H9 (cell line): ENCODE results near the gene FXYD2. TPM values are rescaled to one million over a fixed set of nuclear protein-coding genes. Genes with fewer than 3 reads are reported as not detected.
A peak's percentile ranks its signal among the peaks of the same experiment; 100 is the strongest.

Experiments
- DNase-seq: peaks from one replicate; pipeline ENCODE4 v3.0.0-alpha.2; 2017
- H2AFZ ChIP-seq: one replicate; pipeline ENCODE4 v1.6.1; 2013; ENCODE audit warnings: mild to moderate bottlenecking, low read length, control low read depth, moderate library complexity
- H2AK5ac ChIP-seq: 2 replicates; pipeline ENCODE4 v1.6.1; 2013; ENCODE audit warnings: low read length, control low read depth, mixed read lengths; ENCODE audit not compliant: insufficient read length
- H2BK120ac ChIP-seq: one replicate; pipeline ENCODE4 v1.6.1; 2013; ENCODE audit warnings: low read depth, mild to moderate bottlenecking, low read length, control low read depth, inconsistent platforms; ENCODE audit not compliant: poor library complexity, severe bottlenecking
- H2BK12ac ChIP-seq: 2 replicates; pipeline ENCODE4 v1.6.1; 2013; ENCODE audit warnings: low read length, control low read depth, mixed read lengths, low read depth; ENCODE audit not compliant: insufficient read length
- H2BK15ac ChIP-seq: 2 replicates; pipeline ENCODE4 v1.6.1; 2013; ENCODE audit warnings: low read depth, low read length, control low read depth
- H2BK20ac ChIP-seq: one replicate; pipeline ENCODE4 v1.6.1; 2013; ENCODE audit warnings: low read depth, mild to moderate bottlenecking, low read length, control low read depth, inconsistent platforms; ENCODE audit not compliant: poor library complexity, severe bottlenecking
- H2BK5ac ChIP-seq: 2 replicates; pipeline ENCODE4 v1.6.1; 2013; ENCODE audit warnings: low read length, control low read depth, mixed read lengths; ENCODE audit not compliant: insufficient read length
- H3K14ac ChIP-seq: 2 replicates; pipeline ENCODE4 v1.6.1; 2013; ENCODE audit warnings: low read length, control low read depth; ENCODE audit not compliant: insufficient read depth
- H3K18ac ChIP-seq: 2 replicates; pipeline ENCODE4 v1.6.1; 2013; ENCODE audit warnings: low read depth, mild to moderate bottlenecking, mixed read lengths, low read length, control low read depth; ENCODE audit not compliant: insufficient read length
- H3K23ac ChIP-seq: 2 replicates; pipeline ENCODE4 v1.6.1; 2013; ENCODE audit warnings: low read length, control low read depth, mixed read lengths, low read depth; ENCODE audit not compliant: insufficient read length
- H3K23me2 ChIP-seq: 2 replicates; pipeline ENCODE4 v1.6.1; 2013; ENCODE audit warnings: low read depth, mild to moderate bottlenecking, mixed read lengths, low read length, control low read depth; ENCODE audit not compliant: insufficient read length, poor library complexity, severe bottlenecking
- H3K27ac ChIP-seq: 2 replicates; pipeline ENCODE4 v1.5.1; 2013; ENCODE audit warnings: low read length, control low read depth, mixed read lengths, low read depth; ENCODE audit not compliant: insufficient read length
- H3K27me3 ChIP-seq: 2 replicates; pipeline ENCODE4 v1.6.1; 2013; ENCODE audit warnings: low read length, control low read depth, inconsistent platforms; ENCODE audit not compliant: insufficient read depth
- H3K4ac ChIP-seq: 2 replicates; pipeline ENCODE4 v1.6.1; 2013; ENCODE audit warnings: low read depth, mild to moderate bottlenecking, control low read depth, inconsistent platforms, low read length, moderate library complexity
- H3K4me1 ChIP-seq: 2 replicates; pipeline ENCODE4 v1.6.1; 2013; ENCODE audit warnings: low read length, control low read depth, inconsistent platforms; ENCODE audit not compliant: insufficient read depth
- H3K4me2 ChIP-seq: 2 replicates; pipeline ENCODE4 v1.6.1; 2013; ENCODE audit warnings: low read length, control low read depth, mixed read lengths; ENCODE audit not compliant: insufficient read length, insufficient read depth
- H3K56ac ChIP-seq: 2 replicates; pipeline ENCODE4 v1.6.1; 2013; ENCODE audit warnings: low read depth, mild to moderate bottlenecking, mixed read lengths, low read length, control low read depth; ENCODE audit not compliant: insufficient read length
- H3K79me1 ChIP-seq: 2 replicates; pipeline ENCODE4 v1.6.1; 2013; ENCODE audit warnings: low read depth, mild to moderate bottlenecking, moderate library complexity, low read length, control low read depth, inconsistent platforms; ENCODE audit not compliant: insufficient read depth, poor library complexity, severe bottlenecking
- H3K79me2 ChIP-seq: 2 replicates; pipeline ENCODE4 v1.6.1; 2013; ENCODE audit warnings: low read length, control low read depth, inconsistent platforms; ENCODE audit not compliant: insufficient read depth
- H3K9ac ChIP-seq: 2 replicates; pipeline ENCODE4 v1.6.1; 2013; ENCODE audit warnings: low read length, control low read depth, mixed read lengths; ENCODE audit not compliant: insufficient read length; ENCODE audit errors: extremely low read depth
- H3K9me3 ChIP-seq: one replicate; pipeline ENCODE4 v1.6.1; 2013; ENCODE audit warnings: low read depth, low read length, inconsistent platforms; ENCODE audit not compliant: control insufficient read depth
- H3T11ph ChIP-seq: one replicate; pipeline ENCODE4 v1.6.1; 2013; ENCODE audit warnings: mild to moderate bottlenecking, low read length, control low read depth, inconsistent platforms
- H4K20me1 ChIP-seq: one replicate; pipeline ENCODE4 v1.6.1; 2013; ENCODE audit not compliant: control insufficient read depth, insufficient read length, insufficient read depth
- H4K5ac ChIP-seq: 2 replicates; pipeline ENCODE4 v1.6.1; 2013; ENCODE audit warnings: low read depth, mild to moderate bottlenecking, mixed read lengths, low read length, control low read depth; ENCODE audit not compliant: insufficient read length
- H4K8ac ChIP-seq: replicated peaks from 2 replicates; pipeline ENCODE4 v1.6.1; 2013; ENCODE audit warnings: low read length, control low read depth, mixed read lengths, low read depth; ENCODE audit not compliant: insufficient read length
- H4K91ac ChIP-seq: 2 replicates; pipeline ENCODE4 v1.6.1; 2013; ENCODE audit warnings: low read depth, mild to moderate bottlenecking, moderate library complexity, mixed read lengths, low read length, control low read depth; ENCODE audit not compliant: insufficient read length
- H3K27ac Mint-ChIP-seq, 3 experiments: 2 replicates in 2 of 3; 3 replicates in 1 of 3; pipeline ENCODE4 v1.8.0; 2020 to 2021; ENCODE audit warnings: mixed read lengths in 3 of 3, mild to moderate bottlenecking in 1 of 3, moderate library complexity in 1 of 3
- H3K27me3 Mint-ChIP-seq: 2 replicates; pipeline ENCODE4 v1.8.0; 2021; ENCODE audit warnings: low read depth, mild to moderate bottlenecking, moderate library complexity, mixed read lengths
- H3K36me3 Mint-ChIP-seq, 3 experiments: 2 replicates in 2 of 3; 3 replicates in 1 of 3; pipeline ENCODE4 v1.8.0; 2020 to 2021; ENCODE audit warnings: low read depth in 3 of 3, mixed read lengths in 3 of 3; ENCODE audit not compliant: insufficient read depth in 1 of 3
- H3K4me1 Mint-ChIP-seq, 2 experiments: 2 replicates each; pipeline ENCODE4 v1.8.0; 2020; ENCODE audit warnings: mixed read lengths in 2 of 2
- H3K4me3 Mint-ChIP-seq, 2 experiments: 2 replicates in 1 of 2; 3 replicates in 1 of 2; pipeline ENCODE4 v1.8.0; 2020 to 2021; ENCODE audit warnings: mild to moderate bottlenecking in 2 of 2, mixed read lengths in 2 of 2, moderate library complexity in 1 of 2
- H3K9me3 Mint-ChIP-seq, 2 experiments: 2 replicates in 1 of 2; 3 replicates in 1 of 2; pipeline ENCODE4 v1.8.0; 2020; ENCODE audit warnings: mild to moderate bottlenecking in 2 of 2, mixed read lengths in 2 of 2, moderate library complexity in 1 of 2
- WGBS: extraction: QIAGEN DNeasy Blood & Tissue Kit; methylation state at CpG from one replicate; pipeline ENCODE4 v1.1.7; 2013; ENCODE audit warnings: missing lambda C conversion rate, low lambda C conversion rate, mixed read lengths; ENCODE audit not compliant: insufficient read length; ENCODE audit errors: extremely low coverage; 5-methylcytosine and 5-hydroxymethylcytosine counted together
- total RNA-seq: library from RNA; stranded (reverse); gene quantifications from 2 replicates; pipeline ENCODE4 v1.2.1, GENCODE V29; 2021
- TF ChIP-seq, protein P1 (sequence below): fragments of 200-600 bp; sonication (generic); conservative IDR thresholded peaks from 3 replicates; pipeline ENCODE4 v1.8.0; 2021; ENCODE audit warnings: antibody characterized with exemption, mild to moderate bottlenecking

Gene FXYD2
- total RNA-seq, 1 experiment from 2014 or later = 0.79 TPM

GRCh38 chr11:117855912-117856651 lies 31.5 kb upstream of the FXYD2 start:
- Mint-ChIP-seq H3K9me3 (peaks cover 6 to 10% of the 10 kb centered on the region in 2 experiments), H3K4me3 (no peak overlapping the region), H3K4me1 (peaks cover 24 to 43% of the 10 kb centered on the region in 2 experiments), H3K27ac (no peak overlapping the region), H3K36me3 (peaks cover 0 to 17% (median 15%) of the 10 kb centered on the region in 3 experiments; a peak in 6 of 7 replicates), H3K27me3 (no peaks in the 10 kb centered on the region; the same call in none of the 2 replicates)
- Histone ChIP-seq H2AK5ac (no peak overlapping the region), H3K27me3 (no peaks in the 10 kb centered on the region), H3K79me1 (no peaks in the 10 kb centered on the region), H2BK12ac (no peak overlapping the region), H3K4me1 (peaks cover 2% of the 10 kb centered on the region; the same call in 1 of the 2 replicates), H2BK20ac (no peak overlapping the region), H3K79me2 (no peaks in the 10 kb centered on the region), H3K9me3 (no peaks in the 10 kb centered on the region), H3K23ac (no peak overlapping the region), H2BK5ac (no peak overlapping the region), H3K23me2 (no peaks in the 10 kb centered on the region), H3K27ac (no peak overlapping the region), H3K4me2 (no peak overlapping the region), H2AFZ (no peak overlapping the region), H2BK15ac (no peak overlapping the region), H3K18ac (no peak overlapping the region), H2BK120ac (no peak overlapping the region), H4K20me1 (no peaks in the 10 kb centered on the region), H3K4ac (no peak overlapping the region), H3K14ac (no peak overlapping the region), H3K56ac (no peak overlapping the region), H4K8ac (no peak overlapping the region), H4K5ac (no peak overlapping the region), H3T11ph (no peak overlapping the region), H4K91ac (no peak overlapping the region), H3K9ac (no peak overlapping the region)
- TF ChIP-seq, protein P1, sequence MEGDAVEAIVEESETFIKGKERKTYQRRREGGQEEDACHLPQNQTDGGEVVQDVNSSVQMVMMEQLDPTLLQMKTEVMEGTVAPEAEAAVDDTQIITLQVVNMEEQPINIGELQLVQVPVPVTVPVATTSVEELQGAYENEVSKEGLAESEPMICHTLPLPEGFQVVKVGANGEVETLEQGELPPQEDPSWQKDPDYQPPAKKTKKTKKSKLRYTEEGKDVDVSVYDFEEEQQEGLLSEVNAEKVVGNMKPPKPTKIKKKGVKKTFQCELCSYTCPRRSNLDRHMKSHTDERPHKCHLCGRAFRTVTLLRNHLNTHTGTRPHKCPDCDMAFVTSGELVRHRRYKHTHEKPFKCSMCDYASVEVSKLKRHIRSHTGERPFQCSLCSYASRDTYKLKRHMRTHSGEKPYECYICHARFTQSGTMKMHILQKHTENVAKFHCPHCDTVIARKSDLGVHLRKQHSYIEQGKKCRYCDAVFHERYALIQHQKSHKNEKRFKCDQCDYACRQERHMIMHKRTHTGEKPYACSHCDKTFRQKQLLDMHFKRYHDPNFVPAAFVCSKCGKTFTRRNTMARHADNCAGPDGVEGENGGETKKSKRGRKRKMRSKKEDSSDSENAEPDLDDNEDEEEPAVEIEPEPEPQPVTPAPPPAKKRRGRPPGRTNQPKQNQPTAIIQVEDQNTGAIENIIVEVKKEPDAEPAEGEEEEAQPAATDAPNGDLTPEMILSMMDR = no peak
- DNase-seq = peak; percentile 12
- no CpG with 5 or more reads among the region's 13 CpGs for WGBS
